Glutamatergic neuron (in vitro differentiated cells): Measurements from ENCODE around the gene ITSN1. TPM values are rescaled to one million over a fixed set of nuclear protein-coding genes. Genes with fewer than 3 reads are reported as not detected.

Source experiments
- DNase-seq: peaks from one replicate; pipeline ENCODE4 v3.0.0; 2022
- H3K27ac Mint-ChIP-seq: one replicate; pipeline ENCODE4 v1.8.0; 2020; ENCODE audit warnings: mild to moderate bottlenecking, mixed read lengths, inconsistent platforms; ENCODE audit not compliant: unreplicated experiment
- H3K27me3 Mint-ChIP-seq: one replicate; pipeline ENCODE4 v1.8.0; 2020; ENCODE audit warnings: mild to moderate bottlenecking, moderate library complexity, mixed read lengths, inconsistent platforms; ENCODE audit not compliant: unreplicated experiment
- H3K36me3 Mint-ChIP-seq: one replicate; pipeline ENCODE4 v1.8.0; 2020; ENCODE audit warnings: mild to moderate bottlenecking, mixed read lengths, inconsistent platforms; ENCODE audit not compliant: unreplicated experiment
- H3K4me1 Mint-ChIP-seq: one replicate; pipeline ENCODE4 v1.8.0; 2020; ENCODE audit warnings: mild to moderate bottlenecking, low read depth, mixed read lengths, inconsistent platforms; ENCODE audit not compliant: unreplicated experiment
- H3K4me3 Mint-ChIP-seq: one replicate; pipeline ENCODE4 v1.8.0; 2020; ENCODE audit warnings: mild to moderate bottlenecking, mixed read lengths, inconsistent platforms; ENCODE audit not compliant: unreplicated experiment
- H3K9me3 Mint-ChIP-seq: one replicate; pipeline ENCODE4 v1.8.0; 2020; ENCODE audit warnings: mild to moderate bottlenecking, moderate library complexity, mixed read lengths, inconsistent platforms; ENCODE audit not compliant: unreplicated experiment
- CTCF ChIP-seq: fragments of 200-600 bp; sonication (generic); IDR thresholded peaks from one replicate; pipeline ENCODE4 v1.5.0; 2021; ENCODE audit not compliant: partially characterized antibody, unreplicated experiment
- total RNA-seq: library from RNA; stranded (reverse); fragmentation: NEBNext Ultra II Directional; extraction: Animal tissue kit (Norgen Biotek cat#: 25700); gene quantifications from one replicate; pipeline ENCODE4 v1.2.1, GENCODE V29; 2021; ENCODE audit not compliant: unreplicated experiment

Gene ITSN1
- total RNA-seq, 1 donor from 2014 or later, result 89.1 TPM

DNA sequence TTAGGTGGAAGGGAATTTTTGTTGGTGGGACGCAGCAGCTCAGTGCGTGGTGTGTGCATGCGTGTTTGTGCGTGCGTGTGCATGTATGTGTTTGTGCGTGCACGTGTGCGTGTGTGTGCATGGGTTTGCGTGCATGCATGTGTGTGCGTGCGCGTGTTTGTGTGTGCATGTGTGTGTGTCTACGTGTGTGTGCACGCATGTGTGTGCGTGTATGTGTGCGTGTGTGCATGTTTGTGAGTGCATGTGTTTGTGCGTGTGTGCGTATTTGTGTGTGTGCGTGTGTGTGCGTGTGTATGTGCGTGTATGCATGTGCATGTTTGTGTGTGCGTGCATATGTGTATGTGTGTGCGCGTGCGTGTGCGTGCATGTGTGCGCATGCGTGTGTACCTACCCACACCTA, 253.1 kb downstream of the ITSN1 start:
- TF ChIP-seq CTCF, result no peak
- H3K4me3 Mint-ChIP-seq, result peak overlapping the region; percentile 55
- H3K4me1 Mint-ChIP-seq, result peaks cover 24% of the 10 kb centered on the region
- peaks cover 6% of the 10 kb centered on the region for H3K9me3 Mint-ChIP-seq
- no peaks in the 10 kb centered on the region for H3K36me3 Mint-ChIP-seq
- peaks cover 5% of the 10 kb centered on the region for H3K27me3 Mint-ChIP-seq
- DNase-seq, result no peak
- no peak overlapping the region for H3K27ac Mint-ChIP-seq

- Mint-ChIP-seq H3K9me3 (peaks cover 6% of the 10 kb centered on the region), H3K27me3 (peaks cover 3% of the 10 kb centered on the region), H3K27ac (no peak overlapping the region), H3K4me1 (peaks cover 24% of the 10 kb centered on the region), H3K4me3 (no peak overlapping the region), H3K36me3 (no peaks in the 10 kb centered on the region)
- TF ChIP-seq CTCF, result no peak
- no peak for DNase-seq
These were observed 254.4 kb downstream of the ITSN1 start for GRCh38 chr21:33896691-33897090.

DNA sequence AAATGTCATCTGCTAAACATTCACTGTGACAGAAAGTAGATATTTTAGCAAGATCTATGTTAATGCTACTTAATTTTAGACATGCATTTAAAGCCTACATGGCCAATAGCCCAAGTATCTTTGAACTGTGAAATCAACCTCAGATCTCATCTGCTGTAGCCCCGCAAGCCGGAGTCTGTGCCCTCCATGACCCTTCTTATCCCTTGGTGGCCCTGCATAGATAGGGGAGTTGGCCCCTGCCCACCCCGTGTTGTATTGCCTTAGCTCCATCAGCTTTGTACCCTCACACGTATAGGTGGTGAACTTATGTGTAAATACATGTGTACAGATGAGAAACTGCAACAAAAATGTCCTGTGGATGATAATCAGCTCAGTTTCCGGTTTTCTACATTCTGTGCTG, 254.8 kb downstream of the ITSN1 start:
- no peak for TF ChIP-seq CTCF
- H3K27ac Mint-ChIP-seq, result no peak overlapping the region
- no peak for DNase-seq
- H3K4me3 Mint-ChIP-seq, result no peak overlapping the region
- peaks cover 24% of the 10 kb centered on the region for H3K4me1 Mint-ChIP-seq
- H3K27me3 Mint-ChIP-seq, result peaks cover 3% of the 10 kb centered on the region
- peaks cover 6% of the 10 kb centered on the region for H3K9me3 Mint-ChIP-seq
- no peaks in the 10 kb centered on the region for H3K36me3 Mint-ChIP-seq

DNA sequence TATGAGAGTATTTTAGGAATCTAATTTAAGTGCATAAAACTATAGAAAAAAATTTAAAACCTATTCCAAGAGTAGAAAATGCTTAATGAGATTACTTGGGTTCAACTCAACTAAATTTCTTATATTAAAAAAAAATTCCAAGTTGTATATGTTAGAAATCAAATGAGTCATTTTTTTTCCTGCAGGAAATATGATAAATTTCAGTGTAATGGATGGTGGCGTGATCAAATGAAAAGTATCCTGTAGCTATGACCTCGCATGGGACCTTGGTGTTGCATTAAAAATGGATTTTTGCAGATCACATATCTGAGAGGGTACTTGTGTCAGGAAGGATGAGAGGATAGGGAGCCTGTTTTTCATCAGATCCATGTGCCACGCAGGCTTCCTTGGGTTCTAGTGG, 255.4 kb downstream of the ITSN1 start:
- DNase-seq, result no peak
- Mint-ChIP-seq H3K36me3 (no peaks in the 10 kb centered on the region), H3K4me1 (peaks cover 22% of the 10 kb centered on the region), H3K4me3 (no peak overlapping the region), H3K27me3 (peaks cover 3% of the 10 kb centered on the region), H3K9me3 (peaks cover 6% of the 10 kb centered on the region), H3K27ac (no peak overlapping the region)
- no peak for TF ChIP-seq CTCF

DNA sequence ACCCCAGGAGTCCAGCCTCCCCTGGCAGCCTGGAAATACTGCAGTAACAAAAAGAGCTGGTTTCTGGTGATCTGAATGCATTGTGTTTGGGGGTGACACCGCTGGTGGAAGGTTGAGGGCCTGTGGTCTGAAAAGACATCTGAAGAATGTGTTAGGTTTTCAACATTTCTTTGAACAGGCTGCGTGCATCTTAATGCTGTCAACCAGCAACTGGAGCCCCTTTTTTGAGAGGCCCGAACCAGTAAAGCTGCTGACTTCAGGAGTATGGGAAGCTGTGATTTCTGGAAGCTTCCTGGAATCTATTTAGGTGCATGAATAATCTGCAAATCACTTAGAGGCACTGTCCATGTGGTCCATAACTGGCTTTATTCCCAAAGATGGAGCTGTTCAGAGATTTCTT, 256.3 kb downstream of the ITSN1 start:
- no peak for DNase-seq
- Mint-ChIP-seq H3K36me3 (no peaks in the 10 kb centered on the region), H3K4me1 (peaks cover 22% of the 10 kb centered on the region), H3K4me3 (no peak overlapping the region), H3K27me3 (peaks cover 3% of the 10 kb centered on the region), H3K27ac (no peak overlapping the region), H3K9me3 (peaks cover 3% of the 10 kb centered on the region)
- TF ChIP-seq CTCF, result no peak
